Activated naive CD4-positive, alpha-beta T cell treated with anti-CD3 and anti-CD28 coated beads for 36 hours (primary cell): ENCODE results near the gene HIBADH. TPM values are rescaled to one million over a fixed set of nuclear protein-coding genes. Genes with fewer than 3 reads are reported as not detected.

Source experiments
- CTCF ChIA-PET: fragments of 350-600 bp; sonication (Branson Sonifier 250); formaldehyde crosslinking; loops from one replicate; lab custom pipeline; 2021; ENCODE audit warnings: antibody characterized with exemption; lab: Charles Lee
- DNase-seq: peaks from one replicate; pipeline ENCODE4 v3.0.0-alpha.2; 2020
- H3K27ac Mint-ChIP-seq: one replicate; pipeline ENCODE4 v1.8.0; 2021; ENCODE audit warnings: mild to moderate bottlenecking, mixed read lengths
- H3K27me3 Mint-ChIP-seq: one replicate; pipeline ENCODE4 v1.8.0; 2021; ENCODE audit warnings: low read depth, mixed read lengths
- H3K36me3 Mint-ChIP-seq: one replicate; pipeline ENCODE4 v1.8.0; 2021; ENCODE audit warnings: low read depth, mixed read lengths
- H3K4me1 Mint-ChIP-seq: one replicate; pipeline ENCODE4 v1.8.0; 2021; ENCODE audit warnings: low read depth, mixed read lengths
- H3K4me3 Mint-ChIP-seq: one replicate; pipeline ENCODE4 v1.8.0; 2021; ENCODE audit warnings: mild to moderate bottlenecking, moderate library complexity, mixed read lengths
- H3K9me3 Mint-ChIP-seq: one replicate; pipeline ENCODE4 v1.8.0; 2021; ENCODE audit warnings: mixed read lengths
- intact Hi-C: fragments of 100-400 bp; cut with micrococcal nuclease; formaldehyde crosslinking; loops from one replicate; pipeline ENCODE4 v1.15.1; 2023
- total RNA-seq, 2 experiments: library from RNA; stranded (reverse); gene quantifications; one replicate each; pipeline ENCODE4 v1.2.3, GENCODE V29; 2021

The HIBADH gene
- total RNA-seq, 2 experiments from 2014 or later = 20.8 to 22.5 TPM

- H3K27me3 Mint-ChIP-seq = peaks cover 6% of the 10 kb centered on the region
- H3K4me1 Mint-ChIP-seq = no peaks in the 10 kb centered on the region
- intact Hi-C loops = no loop called here
- CTCF ChIA-PET = no interaction called here
- no peak overlapping the region for H3K4me3 Mint-ChIP-seq
- no peaks in the 10 kb centered on the region for H3K36me3 Mint-ChIP-seq
- no peaks in the 10 kb centered on the region for H3K9me3 Mint-ChIP-seq
- H3K27ac Mint-ChIP-seq = no peak overlapping the region
- no peak for DNase-seq
Measured at GRCh38 chr7:27492224-27492623, 170.5 kb downstream of the HIBADH start.

DNA sequence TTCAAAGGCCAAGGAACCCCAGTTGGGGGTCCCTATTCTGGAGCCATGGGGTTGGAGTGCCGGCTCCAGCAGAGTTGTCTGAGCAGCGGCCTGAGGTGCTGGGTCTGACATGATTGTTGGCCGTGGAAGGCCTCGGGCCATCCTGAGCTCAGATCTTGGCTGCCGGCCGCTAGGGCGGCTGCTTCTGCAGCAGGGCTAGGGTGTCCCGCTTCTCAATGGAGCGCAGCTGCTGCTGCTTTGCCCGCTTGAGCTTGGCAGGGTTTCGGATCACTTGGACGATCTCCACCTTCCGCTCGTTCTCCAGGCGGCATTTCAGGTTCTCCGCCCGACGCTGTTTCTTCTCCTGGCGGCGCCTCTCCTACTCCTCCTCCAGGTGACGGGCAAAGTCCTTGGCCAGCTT lies 171.1 kb downstream of the HIBADH start:
- DNase-seq = no peak
- H3K4me1 Mint-ChIP-seq = no peaks in the 10 kb centered on the region
- H3K4me3 Mint-ChIP-seq = no peak overlapping the region
- CTCF ChIA-PET = no interaction called here
- intact Hi-C loops = no loop called here
- H3K27me3 Mint-ChIP-seq = peaks cover 6% of the 10 kb centered on the region
- no peak overlapping the region for H3K27ac Mint-ChIP-seq
- H3K36me3 Mint-ChIP-seq = no peaks in the 10 kb centered on the region
- H3K9me3 Mint-ChIP-seq = no peaks in the 10 kb centered on the region

DNA sequence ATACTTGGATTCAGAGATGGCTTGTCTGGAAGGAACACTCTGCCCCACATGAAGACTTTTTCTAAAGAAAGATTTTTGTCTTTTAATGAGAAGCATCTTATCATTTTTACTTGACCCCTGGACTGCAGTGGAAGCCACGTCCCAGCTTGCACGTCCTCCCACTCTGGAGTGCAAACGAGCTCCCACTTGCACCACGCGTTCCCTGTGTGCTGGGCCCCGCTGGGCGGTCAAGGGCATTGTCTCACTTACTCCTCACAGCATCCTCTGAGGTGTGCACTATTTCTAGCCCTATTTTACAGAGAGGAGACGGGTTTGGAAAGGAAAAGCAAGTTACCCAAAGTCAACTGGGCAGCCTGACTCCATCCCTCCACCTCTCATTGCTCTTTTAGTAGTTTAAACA lies 175.2 kb downstream of the HIBADH start:
- Mint-ChIP-seq H3K27ac (no peak overlapping the region), H3K4me3 (no peak overlapping the region), H3K4me1 (no peaks in the 10 kb centered on the region), H3K36me3 (no peaks in the 10 kb centered on the region), H3K9me3 (no peaks in the 10 kb centered on the region), H3K27me3 (peaks cover 3% of the 10 kb centered on the region)
- CTCF ChIA-PET = no interaction called here
- no peak for DNase-seq
- intact Hi-C loops = no loop called here

DNA sequence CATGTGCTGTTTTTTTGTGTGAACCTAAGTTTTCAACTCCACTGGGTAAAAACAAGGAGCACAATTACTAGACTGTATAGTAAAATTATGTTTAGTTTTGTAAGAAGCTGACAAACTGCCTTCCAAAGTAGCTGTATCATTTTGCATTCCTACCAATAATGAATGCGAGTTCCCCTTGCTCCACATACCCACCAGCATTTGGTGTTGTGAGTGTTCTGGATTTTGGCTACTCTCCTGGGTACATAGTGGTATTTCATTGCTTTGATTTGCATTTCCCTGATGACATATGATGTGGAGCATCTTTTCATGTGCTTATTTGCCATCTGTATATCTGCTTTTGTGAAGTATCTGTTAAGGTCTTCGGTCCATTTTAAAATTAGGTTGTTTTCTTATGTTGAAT lies 178.2 kb downstream of the HIBADH start:
- Mint-ChIP-seq H3K4me1 (no peaks in the 10 kb centered on the region), H3K27ac (no peak overlapping the region), H3K36me3 (no peaks in the 10 kb centered on the region), H3K4me3 (no peak overlapping the region), H3K9me3 (no peaks in the 10 kb centered on the region), H3K27me3 (peaks cover 3% of the 10 kb centered on the region)
- intact Hi-C loops = no loop called here
- DNase-seq = no peak
- CTCF ChIA-PET = no interaction called here

DNA sequence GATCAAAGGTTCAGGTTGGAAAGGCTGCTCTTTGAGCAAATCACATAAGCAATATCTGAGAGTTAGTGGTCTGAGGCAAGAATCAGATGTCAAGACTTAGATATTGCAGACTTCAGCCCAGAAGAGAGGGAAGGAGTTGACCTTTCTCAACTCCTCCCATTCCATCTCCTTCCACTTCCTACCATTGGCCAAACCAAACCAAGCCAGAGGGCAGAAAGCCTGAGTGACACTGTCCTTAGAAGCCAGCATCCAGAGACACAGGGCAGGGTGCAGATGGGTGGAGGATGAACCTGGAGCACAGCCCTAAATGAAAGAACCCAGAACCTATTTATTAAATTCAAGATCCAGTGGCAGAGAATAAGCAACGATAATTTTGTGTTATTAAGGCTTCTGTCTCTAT lies 180.5 kb downstream of the HIBADH start:
- Mint-ChIP-seq H3K27ac (no peak overlapping the region), H3K36me3 (no peaks in the 10 kb centered on the region), H3K27me3 (no peaks in the 10 kb centered on the region), H3K9me3 (no peaks in the 10 kb centered on the region), H3K4me1 (no peaks in the 10 kb centered on the region), H3K4me3 (no peak overlapping the region)
- intact Hi-C loops = no loop called here
- no peak for DNase-seq
- CTCF ChIA-PET = no interaction called here

DNA sequence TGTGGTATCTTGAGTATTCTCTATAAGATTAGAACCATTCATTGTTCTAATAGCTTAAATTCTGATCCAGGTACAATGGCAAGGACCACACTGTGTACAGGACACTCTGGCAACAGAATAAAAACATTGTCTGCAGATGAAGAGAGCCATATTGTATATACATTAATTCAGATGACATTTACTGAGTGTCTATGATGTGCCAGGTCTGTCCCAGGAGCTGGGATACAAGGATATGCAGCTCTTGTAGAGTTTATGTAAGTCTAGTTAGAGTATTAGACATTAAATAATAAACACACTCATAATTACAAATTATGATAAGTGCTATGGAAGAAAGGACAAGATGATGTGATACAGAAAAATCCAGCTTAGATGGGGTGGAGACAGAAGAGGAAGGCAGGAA lies 184.1 kb downstream of the HIBADH start:
- Mint-ChIP-seq H3K27me3 (peaks cover 3% of the 10 kb centered on the region), H3K9me3 (no peaks in the 10 kb centered on the region), H3K36me3 (no peaks in the 10 kb centered on the region), H3K4me3 (no peak overlapping the region), H3K27ac (no peak overlapping the region), H3K4me1 (no peaks in the 10 kb centered on the region)
- DNase-seq = no peak
- CTCF ChIA-PET = no interaction called here
- intact Hi-C loops = no loop called here

GRCh38 chr7:27478084-27478483 lies 184.6 kb downstream of the HIBADH start:
- H3K36me3 Mint-ChIP-seq = no peaks in the 10 kb centered on the region
- CTCF ChIA-PET = no interaction called here
- H3K27ac Mint-ChIP-seq = no peak overlapping the region
- H3K9me3 Mint-ChIP-seq = no peaks in the 10 kb centered on the region
- H3K27me3 Mint-ChIP-seq = peaks cover 3% of the 10 kb centered on the region
- no peak for DNase-seq
- intact Hi-C loops = no loop called here
- no peaks in the 10 kb centered on the region for H3K4me1 Mint-ChIP-seq
- H3K4me3 Mint-ChIP-seq = no peak overlapping the region

- CTCF ChIA-PET = interaction anchor here (0.6 kb wide), 1 partner anchor 8 kb away, joined by 4 read pairs; no protein-coding TSS in a partner anchor
- no peak overlapping the region for H3K4me3 Mint-ChIP-seq
- intact Hi-C loops = no loop called here
- no peaks in the 10 kb centered on the region for H3K9me3 Mint-ChIP-seq
- DNase-seq = no peak
- no peak overlapping the region for H3K27ac Mint-ChIP-seq
- H3K4me1 Mint-ChIP-seq = no peaks in the 10 kb centered on the region
- no peaks in the 10 kb centered on the region for H3K36me3 Mint-ChIP-seq
- peaks cover 3% of the 10 kb centered on the region for H3K27me3 Mint-ChIP-seq
Measured at GRCh38 chr7:27476493-27476892, 186.2 kb downstream of the HIBADH start.

Other genes with a start within 250 kb of the HIBADH start
- 10 to 100 TPM; 84.1 to 87.9 TPM for gene TAX1BP1, start 77.3 kb upstream of the HIBADH start, total RNA-seq